Measurements from ENCODE around the gene MLXIP.

GRCh38 chr12:122076743-122077495 lies 1.6 kb upstream of the MLXIP start:
- TF ChIP-seq CTCF (IDR thresholded peaks at IDR 0.05), result no peak
- TF ChIP-seq POLR2AphosphoS5 (IDR thresholded peaks at IDR 0.05; ENCODE audit: insufficient read depth in 1 of 2, low read depth in 1 of 2), result no peak
- no peak for TF ChIP-seq POLR2A (IDR thresholded peaks at IDR 0.05)
